Astrocyte of the spinal cord (primary cell): ENCODE results near the gene GNL1.
A peak's percentile ranks its signal among the peaks of the same experiment; 100 is the strongest.
"Not testable (repeated sequence)": the region's sequence is repeated elsewhere in the genome, so short reads cannot be mapped to it uniquely, and the experiment has no call there.

Experiments used
- DNase-seq: peaks from one replicate; pipeline ENCODE4 v3.0.0; 2011; ENCODE audit warnings: low read depth, low spot score
- H3K4me3 ChIP-seq: 2 replicates; pipeline ENCODE4 v1.5.1; 2011; ENCODE audit warnings: low read depth, mild to moderate bottlenecking, low read length, moderate library complexity
- in situ Hi-C: cut with HindIII; loops from 2 replicates; pipeline ENCODE4 v1.10.0; 2017; ENCODE audit warnings: low sequenced_read_pairs
- TF ChIP-seq, protein P1 (sequence below): IDR thresholded peaks from 2 replicates; pipeline ENCODE4 v1.5.1; 2012; ENCODE audit warnings: low read depth, mild to moderate bottlenecking, low read length, inconsistent platforms

GNL1 gene

GRCh38 chr6:30541515-30542403 is 14.5 kb downstream of the GNL1 start:
- in situ Hi-C loops, result loop anchor here (10.0 kb wide), 1 partner anchor 77 kb away; no protein-coding TSS in a partner anchor
- peak; percentile 89 for DNase-seq
- peak overlapping the region; percentile 14 for H3K4me3 ChIP-seq
- TF ChIP-seq, protein P1, sequence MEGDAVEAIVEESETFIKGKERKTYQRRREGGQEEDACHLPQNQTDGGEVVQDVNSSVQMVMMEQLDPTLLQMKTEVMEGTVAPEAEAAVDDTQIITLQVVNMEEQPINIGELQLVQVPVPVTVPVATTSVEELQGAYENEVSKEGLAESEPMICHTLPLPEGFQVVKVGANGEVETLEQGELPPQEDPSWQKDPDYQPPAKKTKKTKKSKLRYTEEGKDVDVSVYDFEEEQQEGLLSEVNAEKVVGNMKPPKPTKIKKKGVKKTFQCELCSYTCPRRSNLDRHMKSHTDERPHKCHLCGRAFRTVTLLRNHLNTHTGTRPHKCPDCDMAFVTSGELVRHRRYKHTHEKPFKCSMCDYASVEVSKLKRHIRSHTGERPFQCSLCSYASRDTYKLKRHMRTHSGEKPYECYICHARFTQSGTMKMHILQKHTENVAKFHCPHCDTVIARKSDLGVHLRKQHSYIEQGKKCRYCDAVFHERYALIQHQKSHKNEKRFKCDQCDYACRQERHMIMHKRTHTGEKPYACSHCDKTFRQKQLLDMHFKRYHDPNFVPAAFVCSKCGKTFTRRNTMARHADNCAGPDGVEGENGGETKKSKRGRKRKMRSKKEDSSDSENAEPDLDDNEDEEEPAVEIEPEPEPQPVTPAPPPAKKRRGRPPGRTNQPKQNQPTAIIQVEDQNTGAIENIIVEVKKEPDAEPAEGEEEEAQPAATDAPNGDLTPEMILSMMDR, result peak; percentile 100

- DNase-seq, result no peak
- in situ Hi-C loops, result no loop called here
- TF ChIP-seq, protein P1, result no peak
- H3K4me3 ChIP-seq, result no peak overlapping the region
Observed at GRCh38 chr6:30537931-30538330, 18.4 kb downstream of the GNL1 start.

- TF ChIP-seq, protein P1, result no peak
- no peak overlapping the region for H3K4me3 ChIP-seq
- in situ Hi-C loops, result no loop called here
- no peak for DNase-seq
Observed at GRCh38 chr6:30533460-30534294, 22.6 kb downstream of the GNL1 start.

DNA sequence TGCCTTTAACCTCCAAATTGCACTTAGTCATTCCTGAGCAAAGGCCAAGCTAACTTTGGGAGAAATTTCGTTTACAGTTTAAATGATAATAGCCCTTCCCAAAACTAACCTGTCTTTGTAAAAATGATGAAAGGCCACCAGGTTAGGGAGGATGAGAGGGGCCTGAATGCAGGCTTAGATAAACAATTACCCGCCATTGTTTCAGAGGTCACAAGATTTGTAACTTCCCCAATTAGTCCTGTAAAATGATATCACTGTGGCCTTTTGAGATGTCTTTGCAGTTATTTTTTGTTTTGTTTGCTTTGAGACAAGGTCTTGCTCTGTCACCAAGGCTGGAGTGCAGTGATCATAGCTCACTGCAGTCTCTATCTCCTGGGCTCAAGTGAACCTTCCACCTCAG is 26.3 kb downstream of the GNL1 start:
- H3K4me3 ChIP-seq, result no peak overlapping the region
- in situ Hi-C loops, result no loop called here
- TF ChIP-seq, protein P1, result no peak
- DNase-seq, result no peak

DNA sequence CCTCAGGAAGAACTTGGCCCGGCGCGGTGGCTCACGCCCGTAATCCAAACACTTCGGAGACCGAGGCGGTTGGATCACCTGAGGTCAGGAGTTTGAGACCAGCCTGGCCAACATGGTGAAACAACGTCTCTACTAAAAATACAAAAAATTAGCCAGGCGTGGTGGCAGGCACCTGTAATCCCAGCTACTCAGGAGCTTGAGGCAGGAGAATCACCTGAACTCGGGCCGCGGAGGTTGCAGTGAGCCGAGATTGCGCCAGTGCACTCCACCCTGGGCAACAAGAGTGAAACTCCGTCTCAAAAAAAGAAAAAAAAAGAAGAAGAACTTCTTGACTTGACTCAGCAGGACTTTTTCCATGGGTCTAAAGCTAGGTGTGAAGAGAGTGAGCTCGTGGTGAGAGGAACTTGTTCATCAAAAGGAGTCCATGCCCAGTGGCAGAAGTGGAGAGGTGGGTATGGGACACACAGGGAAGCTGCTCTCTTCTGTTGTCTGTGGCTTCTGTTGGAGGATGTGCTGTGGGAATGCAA is 26.9 kb downstream of the GNL1 start:
- H3K4me3 ChIP-seq, in situ Hi-C loops, DNase-seq: not testable (repeated sequence)

DNA sequence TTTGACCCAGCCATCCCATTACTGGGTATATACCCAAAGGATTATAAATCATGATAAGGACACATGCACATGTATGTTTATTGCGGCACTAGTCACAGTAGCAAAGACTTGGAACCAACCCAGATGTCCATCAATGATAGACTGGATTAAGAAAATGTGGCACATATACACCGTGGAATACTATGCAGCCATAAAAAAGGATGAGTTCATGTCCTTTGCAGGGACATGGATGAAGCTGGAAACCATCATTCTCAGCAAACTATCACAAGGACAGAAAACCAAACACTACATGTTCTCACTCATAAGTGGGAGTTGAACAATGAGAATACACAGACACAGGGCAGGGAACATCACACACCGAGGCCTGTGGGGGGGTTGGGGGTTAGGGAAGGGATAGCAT is 29.8 kb downstream of the GNL1 start:
- in situ Hi-C loops, DNase-seq, H3K4me3 ChIP-seq: not testable (repeated sequence)

DNA sequence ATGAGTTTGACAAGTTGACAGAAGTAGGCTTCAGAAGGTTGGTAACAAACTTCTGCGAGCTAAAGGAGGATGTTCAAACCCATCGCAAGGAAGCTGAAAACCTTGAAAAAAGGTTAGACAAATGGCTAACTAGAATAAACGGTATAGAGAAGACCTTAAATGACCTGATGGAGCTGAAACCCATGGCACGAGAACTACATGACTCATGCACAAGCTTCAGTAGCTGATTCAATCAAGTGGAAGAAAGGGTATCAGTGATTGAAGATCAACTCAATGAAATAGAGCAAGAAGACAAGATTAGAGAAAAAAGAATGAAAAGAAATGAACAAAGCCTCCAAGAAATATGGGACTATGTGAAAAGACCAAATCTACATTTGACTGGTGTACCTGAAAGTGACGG is 34.3 kb downstream of the GNL1 start:
- DNase-seq, H3K4me3 ChIP-seq, in situ Hi-C loops: not testable (repeated sequence)

DNA sequence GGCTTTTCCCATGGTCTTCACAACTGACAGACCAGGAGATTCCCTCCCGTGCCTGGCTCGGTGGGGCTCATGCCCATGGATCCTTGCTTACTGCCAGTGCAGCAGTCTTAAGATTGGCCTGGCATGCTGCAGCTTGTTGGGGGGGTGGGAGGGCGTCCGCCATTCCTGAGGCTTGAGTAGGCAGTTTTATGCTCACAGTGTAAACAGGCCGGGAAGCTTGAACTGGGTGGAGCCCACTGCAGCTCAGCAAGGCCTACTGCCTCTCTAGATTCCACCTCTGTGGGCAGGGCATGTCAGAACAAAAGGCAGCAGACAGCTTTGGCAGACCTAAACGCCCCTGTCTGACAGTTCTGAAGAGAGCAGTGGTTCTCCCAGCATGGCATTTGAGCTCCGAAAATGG is 35.2 kb downstream of the GNL1 start:
- H3K4me3 ChIP-seq, in situ Hi-C loops: not testable (repeated sequence)
- DNase-seq, result peak; percentile 39
